T-helper 22 cell (primary cell): ENCODE data around the gene ACO2.
"Not testable (repeated sequence)": the region's sequence is repeated elsewhere in the genome, so short reads cannot be mapped to it uniquely, and the experiment has no call there.

Experiments used
- DNase-seq: peaks from one replicate; pipeline ENCODE4 v3.0.0-alpha.2; 2020; ENCODE audit warnings: low read depth

The ACO2 gene

DNA sequence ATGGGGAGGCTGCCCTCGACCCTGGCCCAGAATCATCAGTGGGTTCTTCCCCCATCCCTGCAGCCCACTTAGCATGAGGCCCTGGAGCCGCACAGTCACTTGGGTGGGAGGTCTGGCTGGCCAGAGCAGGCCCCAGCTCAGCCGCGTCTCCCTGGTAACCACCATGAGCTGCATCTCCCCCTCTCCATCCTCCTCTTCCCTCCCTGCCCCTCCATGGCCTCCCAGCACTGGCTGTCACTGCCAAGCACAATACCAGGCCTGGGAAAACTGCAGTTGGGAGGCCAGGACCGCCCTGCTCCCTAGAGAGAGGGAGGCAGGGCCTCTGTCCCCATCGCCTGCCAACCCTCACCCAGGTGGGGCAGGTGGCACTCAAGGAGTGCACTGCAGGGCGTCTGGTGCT is 99.9 kb downstream of the ACO2 start:
- DNase-seq = no peak

DNA sequence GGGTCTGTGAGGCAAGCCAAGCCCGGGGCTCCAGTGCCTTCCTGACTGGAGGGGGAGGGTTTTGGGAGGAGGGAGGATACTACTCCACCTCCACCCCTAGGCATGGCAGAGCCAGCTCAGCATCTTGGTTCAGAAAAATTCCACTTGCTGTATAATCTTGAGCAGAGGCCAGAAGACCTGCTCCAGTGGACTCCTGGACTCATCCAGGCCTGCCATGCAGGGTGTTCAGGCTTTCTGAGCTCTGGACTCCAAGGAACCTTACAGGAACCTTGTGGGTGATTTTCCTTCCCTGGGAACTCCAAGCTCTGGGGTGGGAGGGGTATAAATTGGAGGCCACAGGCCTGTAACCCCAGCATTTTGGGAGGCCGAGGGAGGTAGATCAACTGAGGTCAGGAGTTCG is 101.3 kb downstream of the ACO2 start:
- no peak for DNase-seq

DNA sequence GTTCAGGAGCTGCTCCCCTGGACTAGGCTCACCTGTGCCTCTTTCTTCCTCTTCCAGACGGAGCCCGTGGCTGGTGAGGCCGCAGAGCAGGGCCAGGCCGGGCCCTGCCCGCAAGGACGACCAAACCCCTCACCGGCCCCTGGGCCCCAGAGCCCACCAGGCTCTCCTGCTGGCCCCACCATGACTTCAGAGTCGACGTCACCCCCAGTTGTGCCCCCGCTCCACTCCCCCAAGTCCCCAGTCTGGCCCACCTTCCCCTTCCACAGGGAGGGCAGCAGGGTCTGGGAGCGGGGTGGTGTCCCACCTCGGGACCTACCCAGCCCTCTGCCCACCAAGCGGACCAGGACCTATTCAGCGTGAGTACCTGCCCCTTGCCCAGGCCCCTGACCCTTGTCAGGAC is 102.9 kb downstream of the ACO2 start:
- DNase-seq = no peak

DNA sequence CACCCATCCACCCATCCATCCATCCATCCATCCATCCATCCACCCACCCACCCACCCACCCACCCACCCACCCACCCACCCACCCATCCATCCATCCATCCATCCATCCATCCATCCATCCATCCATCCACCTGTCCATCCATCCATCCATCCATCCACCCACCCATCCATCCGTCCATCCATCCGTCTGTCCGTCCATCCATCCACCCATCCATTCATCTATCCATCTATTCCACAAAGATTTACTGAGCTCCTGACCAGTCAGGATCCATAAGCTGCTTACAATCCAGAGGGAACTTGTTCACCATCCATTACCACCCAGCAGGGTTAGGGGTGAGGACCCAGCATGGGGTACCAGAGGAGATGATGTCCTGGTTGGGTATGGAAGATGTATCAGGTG is 103.4 kb downstream of the ACO2 start:
- not testable (repeated sequence) for DNase-seq

DNA sequence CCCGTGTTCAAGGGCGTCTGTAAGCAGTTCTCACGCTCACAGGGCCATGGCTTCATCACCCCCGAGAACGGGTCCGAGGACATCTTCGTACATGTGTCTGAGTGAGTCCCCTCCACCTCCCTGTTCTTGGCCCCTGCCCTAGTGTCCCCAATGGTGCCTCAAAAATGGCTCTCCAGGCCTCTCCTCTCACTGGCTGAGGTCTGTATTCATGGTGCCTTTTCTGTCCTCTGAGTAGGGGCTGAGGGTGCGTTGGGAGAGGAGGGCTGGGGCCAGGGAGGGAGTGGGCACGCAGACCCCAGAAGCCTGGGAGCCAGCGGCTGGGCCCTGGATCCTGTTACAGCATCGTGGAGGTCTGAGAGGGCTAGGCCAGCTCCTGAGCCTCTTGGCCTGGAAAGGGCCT is 104.8 kb downstream of the ACO2 start:
- DNase-seq = no peak

DNA sequence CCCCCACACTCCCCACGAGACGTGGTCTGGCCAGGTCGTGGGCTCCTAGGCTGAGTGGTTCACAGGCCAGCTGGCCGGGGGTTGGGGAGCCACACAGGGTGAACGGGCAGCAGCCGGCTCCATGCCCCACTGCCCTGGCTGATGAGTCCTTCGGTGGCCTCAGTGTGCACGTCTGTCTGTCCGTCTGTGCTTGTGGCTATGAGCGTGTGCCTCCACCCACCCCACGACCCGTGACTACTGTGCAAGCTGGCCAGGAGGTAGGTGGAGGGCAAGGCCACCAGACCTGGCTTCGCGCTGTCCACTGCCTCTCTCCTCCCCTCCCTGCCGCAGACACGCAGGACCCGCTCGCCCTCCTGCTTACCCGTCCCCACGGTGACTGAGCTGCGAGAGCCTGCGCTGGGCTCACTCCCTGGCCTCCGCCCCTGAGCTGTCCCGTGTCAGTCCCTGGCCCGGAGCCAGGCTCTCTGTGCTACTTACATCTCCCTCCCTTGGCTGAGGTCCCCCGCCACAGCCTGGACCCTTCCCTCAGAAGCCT is 106.0 kb downstream of the ACO2 start:
- no peak for DNase-seq

DNA sequence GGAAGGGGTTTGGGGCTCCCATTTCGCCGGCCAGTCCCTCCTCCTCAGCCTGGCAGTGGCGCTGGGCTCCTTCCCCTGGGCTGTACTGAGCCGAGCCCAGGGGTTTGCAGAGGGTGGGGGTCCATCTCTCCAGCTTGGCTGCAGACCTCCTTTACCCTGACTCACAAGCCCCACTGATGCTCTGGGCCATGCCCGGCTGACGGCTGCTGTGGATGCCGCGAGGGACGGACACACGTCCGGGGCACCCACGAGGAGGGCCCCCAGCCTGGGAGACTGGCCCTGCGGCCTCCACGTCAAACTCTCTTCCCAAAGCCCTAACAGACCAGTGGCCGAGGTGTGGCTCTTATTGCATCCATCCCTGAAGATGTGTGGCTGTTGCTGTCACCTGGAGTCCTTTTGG is 106.6 kb downstream of the ACO2 start:
- no peak for DNase-seq

DNA sequence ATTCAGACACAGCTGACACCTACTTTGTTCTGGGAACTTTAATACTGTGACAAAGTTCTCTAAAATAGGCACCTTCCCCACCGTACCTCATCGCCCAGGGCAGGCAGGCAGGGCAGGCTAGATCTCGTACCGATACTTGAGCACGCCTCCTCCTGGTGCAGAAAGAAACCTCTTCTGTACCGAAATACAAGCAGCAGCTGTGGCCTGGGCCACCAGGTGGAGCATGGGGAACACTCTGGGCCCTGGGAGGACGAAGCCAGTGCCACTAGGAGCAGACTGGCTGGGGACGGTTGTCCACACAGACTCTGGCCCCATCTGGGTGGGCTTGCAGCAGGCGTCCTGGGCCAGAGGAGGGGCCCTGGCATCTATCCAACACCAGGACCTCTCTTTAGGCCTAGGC is 108.0 kb downstream of the ACO2 start:
- DNase-seq = no peak

DNA sequence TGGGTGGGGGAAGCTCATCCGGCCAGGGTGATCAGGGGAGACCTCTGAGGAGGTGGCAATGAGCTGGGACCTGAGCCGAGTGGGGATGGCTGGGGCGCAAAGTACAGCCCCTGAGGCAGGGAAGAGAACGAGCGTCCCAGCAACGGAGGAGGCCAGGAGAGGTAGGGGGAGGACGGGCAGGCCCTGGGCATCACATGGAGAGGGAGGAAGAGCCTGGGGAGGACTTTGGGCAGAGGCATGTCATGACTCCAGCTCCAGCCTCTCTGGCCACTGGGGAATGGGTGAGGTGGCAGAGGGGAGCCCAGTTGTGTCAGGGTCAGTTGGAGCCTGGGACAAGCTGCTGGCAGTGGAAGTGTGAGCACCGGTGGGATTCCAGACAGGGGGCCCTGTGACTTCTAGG is 109.2 kb downstream of the ACO2 start:
- DNase-seq = no peak
